ENCODE data around the gene TLE4. TPM values are rescaled to one million over a fixed set of nuclear protein-coding genes. Genes with fewer than 3 reads are reported as not detected.
"Not testable (repeated sequence)": the region's sequence is repeated elsewhere in the genome, so short reads cannot be mapped to it uniquely, and the experiment has no call there.

The TLE4 gene
- total and polyA plus RNA-seq, 4 experiments from 2014 or later = 27.9 to 101 (median 72.2) TPM

DNA sequence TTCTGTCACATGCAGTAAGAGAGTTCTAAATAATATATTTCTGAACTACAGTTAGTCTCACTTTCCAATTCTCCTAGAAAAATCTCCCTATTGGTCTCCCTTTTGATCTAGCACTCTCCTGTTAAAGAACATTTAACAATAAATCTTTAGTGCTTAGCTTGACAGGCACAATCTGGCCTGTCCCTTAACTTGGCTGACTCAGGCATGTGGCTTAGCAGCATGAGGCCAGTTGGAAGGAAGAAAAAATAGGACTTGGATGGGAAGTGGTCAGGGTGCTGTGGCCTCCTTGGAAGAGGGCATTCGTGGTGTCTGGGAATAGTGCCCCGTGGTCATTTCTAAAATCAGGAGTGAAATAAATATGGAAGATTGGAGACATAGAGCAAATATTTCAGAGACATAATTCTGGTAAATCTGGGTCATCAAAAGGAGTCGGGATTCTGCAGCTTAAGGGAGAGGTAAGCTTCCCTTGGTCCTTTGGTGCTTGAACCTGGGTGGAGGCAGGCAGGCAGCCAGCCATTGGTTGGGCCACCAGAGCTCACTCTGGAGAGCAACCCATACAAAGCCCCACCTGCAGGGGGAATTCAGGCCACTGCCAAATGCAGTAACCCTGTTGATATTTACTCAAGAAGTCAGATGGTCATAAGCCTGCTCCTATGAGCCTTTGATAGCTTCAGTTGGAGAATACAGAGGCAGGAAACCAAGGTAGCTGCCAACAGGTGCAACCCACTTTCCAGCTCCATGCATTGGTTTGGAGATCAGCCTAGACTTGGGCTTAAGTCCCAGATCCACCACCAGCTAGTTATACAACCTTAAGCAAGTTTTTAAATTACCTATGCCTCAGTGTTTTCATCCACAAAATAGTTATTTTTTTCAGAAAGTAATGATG, 28.8 kb upstream of the TLE4 start:
- no peak overlapping the region for H3K27ac ChIP-seq (ENCODE audit: low read depth, low read length)
- Mint-ChIP-seq H3K27ac (peak overlapping the region in 4 of 7 donors; percentile 36 to 93 (median 60)), H3K36me3 (peaks cover 0 to 5% of the 10 kb centered on the region in 2 donors), H3K4me1 (peaks cover 8 to 23% (median 13%) of the 10 kb centered on the region in 4 donors), H3K4me3 (peak overlapping the region in 1 of 8 donors; percentile 13), H3K27me3 (peaks cover 6 to 7% of the 10 kb centered on the region in 2 donors), H3K9me3 (peaks cover 0 to 18% (median 8%) of the 10 kb centered on the region in 8 donors)
- ChIA-PET CTCF (ENCODE audit: partially characterized antibody) (no interaction called here), POLR2A (ENCODE audit: partially characterized antibody) (interaction anchor here (1.5 to 1.6 kb wide), 2 partner anchors 28 to 39 kb away, joined by 6 to 18 read pairs; partner anchors contain the start of gene TLE4)
- H3K9me3 ChIP-seq (ENCODE audit: control insufficient read depth in 1 of 2, low read length in 2 of 2) = no peaks in the 10 kb centered on the region
- no peak overlapping the region for H3K4me3 ChIP-seq (ENCODE audit: low read length in 2 of 2)
- intact Hi-C loops (cut with micrococcal nuclease) = no loop called here
- H3K36me3 ChIP-seq (ENCODE audit: insufficient read depth, low read length) = no peaks in the 10 kb centered on the region
- H3K27me3 ChIP-seq (ENCODE audit: insufficient read depth, low read length) = no peaks in the 10 kb centered on the region
- H3K4me1 ChIP-seq (ENCODE audit: insufficient read depth, low read length) = peaks cover 10% of the 10 kb centered on the region
- no peak for DNase-seq

DNA sequence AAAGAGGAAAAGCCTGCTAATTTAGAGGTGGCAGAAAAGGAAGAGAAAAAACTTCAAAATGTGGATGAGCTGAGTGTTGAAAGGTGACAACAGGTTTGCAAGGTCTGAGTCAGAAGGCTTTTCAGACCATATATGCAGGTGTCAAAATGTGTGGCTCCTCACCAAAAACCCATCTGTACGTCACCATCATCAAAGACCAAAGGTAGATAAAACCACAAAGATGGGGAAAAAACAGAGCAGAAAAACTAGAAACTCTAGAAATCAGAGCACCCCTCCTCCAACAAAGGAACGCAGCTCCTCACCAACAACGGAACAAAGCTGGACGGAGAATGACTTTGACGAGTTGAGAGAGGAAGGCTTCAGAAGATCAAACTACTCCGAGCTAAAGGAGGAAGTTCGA, 27.4 kb upstream of the TLE4 start:
- H3K27ac Mint-ChIP-seq = peak overlapping the region; percentile 5 to 90 (median 68)
- intact Hi-C loops (cut with micrococcal nuclease) = loop anchor here (1.0 kb wide), 1 partner anchor 27 kb away; the partner anchor contains the start of gene TLE4

DNA sequence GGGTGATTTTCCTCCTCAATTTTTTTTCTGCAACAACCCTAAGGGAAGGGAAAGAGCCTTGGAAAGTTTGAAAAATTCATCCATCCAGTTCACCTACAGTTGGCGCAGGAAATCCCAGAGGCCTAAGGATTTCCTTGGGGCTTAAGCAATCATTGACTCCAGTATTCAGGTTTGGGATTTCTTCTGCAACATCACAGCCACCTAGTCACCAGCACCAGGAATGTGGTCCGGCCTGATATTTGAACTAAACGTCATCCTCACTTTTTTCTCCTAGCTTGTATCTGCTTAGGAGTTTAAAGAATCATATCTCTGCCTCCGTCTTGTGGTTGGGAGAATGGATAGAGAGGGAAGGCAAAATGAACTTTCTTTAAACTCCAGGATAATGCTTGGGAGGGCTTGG, 20.2 kb upstream of the TLE4 start:
- POLR2A ChIA-PET (ENCODE audit: partially characterized antibody) = interaction anchor here (1.3 kb wide), 1 partner anchor 20 kb away, joined by 5 read pairs; the partner anchor contains the start of gene TLE4

More for the DNA sequence above, 27.4 kb upstream of the TLE4 start:
- CTCF ChIA-PET (ENCODE audit: partially characterized antibody); H3K4me1 ChIP-seq (ENCODE audit: insufficient read depth, low read length); H3K27me3 Mint-ChIP-seq; H3K9me3 ChIP-seq (ENCODE audit: control insufficient read depth in 1 of 2, low read length in 2 of 2); H3K4me3 ChIP-seq (ENCODE audit: low read length in 2 of 2); H3K36me3 Mint-ChIP-seq; H3K27ac ChIP-seq (ENCODE audit: low read depth, low read length); H3K36me3 ChIP-seq (ENCODE audit: insufficient read depth, low read length); H3K27me3 ChIP-seq (ENCODE audit: insufficient read depth, low read length): not testable (repeated sequence)
- Mint-ChIP-seq H3K4me1 (peaks cover 8 to 23% (median 12%) of the 10 kb centered on the region in 4 donors), H3K9me3 (peaks cover 0 to 18% (median 8%) of the 10 kb centered on the region in 8 donors), H3K4me3 (peak overlapping the region; percentile 26 to 59 (median 53))
- DNase-seq = peak; percentile 48 to 75 (median 59)
- POLR2A ChIA-PET (ENCODE audit: partially characterized antibody) = interaction anchor here (0.8 to 1.6 kb wide), 3 partner anchors 27 to 79 kb away, joined by 3 to 18 read pairs (median 6); partner anchors contain the start of gene TLE4

DNA sequence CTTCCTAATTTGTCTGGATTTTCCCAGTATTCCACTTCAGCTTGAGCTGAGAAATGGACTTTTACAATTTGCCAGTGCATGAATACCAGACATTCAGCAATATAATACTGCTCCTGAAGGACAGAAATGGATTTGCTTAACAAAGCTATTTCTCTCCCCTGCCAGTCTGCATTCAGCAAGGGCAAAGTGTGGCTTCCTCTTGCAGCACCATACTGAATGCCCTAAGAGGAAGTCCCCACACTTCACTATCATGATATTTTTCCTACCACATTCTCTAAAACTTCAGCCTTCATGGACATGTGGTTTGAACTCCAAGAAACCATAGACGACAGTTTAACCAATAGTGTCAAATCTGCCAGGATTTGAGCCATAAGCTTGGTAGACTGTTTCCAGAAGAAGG, 19.8 kb upstream of the TLE4 start:
- ChIA-PET CTCF (ENCODE audit: partially characterized antibody) (interaction anchor here (0.5 kb wide), 1 partner anchor 102 kb away, joined by 3 read pairs; no protein-coding TSS in a partner anchor), POLR2A (ENCODE audit: partially characterized antibody) (interaction anchor here (1.3 kb wide), 1 partner anchor 20 kb away, joined by 5 read pairs; the partner anchor contains the start of gene TLE4)
- no peaks in the 10 kb centered on the region for H3K27me3 Mint-ChIP-seq
- peaks cover 0 to 4% (median 3%) of the 10 kb centered on the region in 8 donors for H3K9me3 Mint-ChIP-seq
- H3K27ac Mint-ChIP-seq = no peak overlapping the region
- no peaks in the 10 kb centered on the region for H3K27me3 ChIP-seq (ENCODE audit: insufficient read depth, low read length)
- H3K4me1 ChIP-seq (ENCODE audit: insufficient read depth, low read length) = no peaks in the 10 kb centered on the region
- H3K27ac ChIP-seq (ENCODE audit: low read depth, low read length) = no peak overlapping the region
- H3K4me1 Mint-ChIP-seq = no peaks in the 10 kb centered on the region
- intact Hi-C loops (cut with micrococcal nuclease) = no loop called here
- no peaks in the 10 kb centered on the region for H3K36me3 Mint-ChIP-seq
- no peak overlapping the region for H3K4me3 Mint-ChIP-seq
- H3K4me3 ChIP-seq (ENCODE audit: low read length in 2 of 2) = no peak overlapping the region
- DNase-seq = no peak
- no peaks in the 10 kb centered on the region for H3K36me3 ChIP-seq (ENCODE audit: insufficient read depth, low read length)
- no peaks in the 10 kb centered on the region for H3K9me3 ChIP-seq (ENCODE audit: control insufficient read depth in 1 of 2, low read length in 2 of 2)

More for the DNA sequence above, 20.2 kb upstream of the TLE4 start:
- H3K27me3 Mint-ChIP-seq = no peaks in the 10 kb centered on the region
- H3K9me3 ChIP-seq (ENCODE audit: control insufficient read depth in 1 of 2, low read length in 2 of 2) = no peaks in the 10 kb centered on the region
- peaks cover 0 to 8% (median 3%) of the 10 kb centered on the region in 8 donors for H3K9me3 Mint-ChIP-seq
- no peaks in the 10 kb centered on the region for H3K36me3 Mint-ChIP-seq
- H3K4me1 Mint-ChIP-seq = no peaks in the 10 kb centered on the region
- H3K27ac Mint-ChIP-seq = no peak overlapping the region
- intact Hi-C loops (cut with micrococcal nuclease) = no loop called here
- H3K36me3 ChIP-seq (ENCODE audit: insufficient read depth, low read length) = no peaks in the 10 kb centered on the region
- no peaks in the 10 kb centered on the region for H3K27me3 ChIP-seq (ENCODE audit: insufficient read depth, low read length)
- H3K4me3 ChIP-seq (ENCODE audit: low read length in 2 of 2) = no peak overlapping the region
- no peak for DNase-seq
- H3K4me1 ChIP-seq (ENCODE audit: insufficient read depth, low read length) = no peaks in the 10 kb centered on the region
- CTCF ChIA-PET (ENCODE audit: partially characterized antibody) = interaction anchor here (0.5 kb wide), 1 partner anchor 103 kb away, joined by 3 read pairs; no protein-coding TSS in a partner anchor
- H3K27ac ChIP-seq (ENCODE audit: low read depth, low read length) = no peak overlapping the region
- H3K4me3 Mint-ChIP-seq = no peak overlapping the region

DNA sequence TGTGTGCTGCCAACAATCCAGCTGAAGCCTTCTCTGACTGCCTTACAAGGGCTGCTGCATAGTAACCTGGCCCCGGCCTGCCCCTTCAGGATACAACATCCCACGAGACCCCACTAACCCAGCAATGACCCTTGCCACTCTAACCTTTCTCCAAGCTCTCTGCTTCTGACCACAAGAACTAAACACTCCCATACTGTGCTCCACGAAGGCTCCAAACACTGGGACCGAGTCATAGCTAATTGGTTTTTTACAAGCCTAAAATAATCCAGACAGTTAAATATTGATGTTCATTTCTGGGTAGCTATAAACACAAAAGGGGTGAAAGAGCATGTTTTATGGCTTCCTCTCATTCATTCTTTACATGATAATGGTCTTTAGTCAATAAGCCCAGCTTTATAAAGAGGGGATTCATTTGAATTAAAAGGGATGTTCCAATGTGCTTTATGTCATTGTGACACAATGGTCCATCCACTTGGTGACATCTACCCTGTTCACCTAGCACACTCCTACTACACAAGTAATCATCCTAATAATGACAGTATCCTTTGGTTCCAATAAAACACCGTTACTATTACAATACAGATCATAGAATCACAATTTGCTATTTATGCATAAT, 16.2 kb upstream of the TLE4 start:
- Histone ChIP-seq H3K9me3 (ENCODE audit: control insufficient read depth in 1 of 2, low read length in 2 of 2) (no peaks in the 10 kb centered on the region), H3K36me3 (ENCODE audit: insufficient read depth, low read length) (no peaks in the 10 kb centered on the region), H3K27ac (ENCODE audit: low read depth, low read length) (no peak overlapping the region), H3K4me1 (ENCODE audit: insufficient read depth, low read length) (no peaks in the 10 kb centered on the region), H3K4me3 (ENCODE audit: low read length in 2 of 2) (no peak overlapping the region), H3K27me3 (ENCODE audit: insufficient read depth, low read length) (peaks cover 3% of the 10 kb centered on the region)
- ChIA-PET CTCF (ENCODE audit: partially characterized antibody) (interaction anchor here (0.6 kb wide), 1 partner anchor 323 kb away, joined by 3 read pairs; no protein-coding TSS in a partner anchor), POLR2A (ENCODE audit: partially characterized antibody) (interaction anchor here (0.9 kb wide), 1 partner anchor 16 kb away, joined by 3 read pairs; the partner anchor contains the start of gene TLE4)
- H3K27ac Mint-ChIP-seq = no peak overlapping the region
- no peak overlapping the region for H3K4me3 Mint-ChIP-seq
- intact Hi-C loops (cut with micrococcal nuclease) = no loop called here
- no peak for DNase-seq
- no peaks in the 10 kb centered on the region for H3K4me1 Mint-ChIP-seq
- H3K9me3 Mint-ChIP-seq = peaks cover 0 to 3% (median 2%) of the 10 kb centered on the region in 8 donors
- H3K27me3 Mint-ChIP-seq = no peaks in the 10 kb centered on the region
- H3K36me3 Mint-ChIP-seq = no peaks in the 10 kb centered on the region

DNA sequence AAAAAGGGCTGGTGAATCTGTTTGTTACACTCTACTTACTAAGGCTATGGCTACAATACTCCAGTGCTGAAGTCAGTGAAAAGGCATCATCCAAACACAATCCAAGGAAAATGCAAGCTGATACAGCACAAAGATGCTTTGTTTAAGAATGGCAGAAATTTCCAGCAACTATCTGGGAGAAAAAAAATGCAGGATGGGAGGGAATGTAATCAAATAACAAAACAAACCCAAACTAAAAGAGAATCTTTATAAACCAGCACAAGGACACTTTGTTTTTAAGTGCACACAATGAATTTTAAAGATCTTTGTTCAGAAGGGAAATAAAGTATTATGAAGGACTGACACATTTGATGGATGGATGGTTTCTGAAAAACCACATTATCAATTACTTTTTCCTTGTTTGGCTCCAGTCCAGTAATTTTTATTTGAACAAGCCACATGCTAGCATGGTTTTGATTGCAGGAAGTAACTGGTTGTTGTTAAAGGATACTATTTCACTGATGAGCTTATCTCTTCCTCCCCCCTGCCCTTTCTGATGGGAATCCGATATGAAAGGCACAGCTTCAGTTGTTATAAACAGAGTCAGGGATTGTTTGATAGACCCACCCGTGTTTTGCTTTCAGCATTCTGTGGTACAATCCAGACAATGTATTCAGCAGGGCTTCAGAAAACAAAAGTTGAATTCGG, 12.1 kb upstream of the TLE4 start:
- no peak overlapping the region for H3K27ac ChIP-seq (ENCODE audit: low read depth, low read length)
- ChIA-PET CTCF (ENCODE audit: partially characterized antibody) (no interaction called here), POLR2A (ENCODE audit: partially characterized antibody) (no interaction called here)
- no peaks in the 10 kb centered on the region for H3K4me1 ChIP-seq (ENCODE audit: insufficient read depth, low read length)
- no peaks in the 10 kb centered on the region for H3K36me3 ChIP-seq (ENCODE audit: insufficient read depth, low read length)
- Mint-ChIP-seq H3K9me3 (no peaks in the 10 kb centered on the region), H3K4me1 (no peaks in the 10 kb centered on the region), H3K4me3 (no peak overlapping the region), H3K27me3 (peaks cover 8 to 9% of the 10 kb centered on the region in 2 donors), H3K27ac (no peak overlapping the region), H3K36me3 (no peaks in the 10 kb centered on the region)
- no peak overlapping the region for H3K4me3 ChIP-seq (ENCODE audit: low read length in 2 of 2)
- DNase-seq = no peak
- H3K9me3 ChIP-seq (ENCODE audit: control insufficient read depth in 1 of 2, low read length in 2 of 2) = no peaks in the 10 kb centered on the region
- H3K27me3 ChIP-seq (ENCODE audit: insufficient read depth, low read length) = peaks cover 3% of the 10 kb centered on the region
- intact Hi-C loops (cut with micrococcal nuclease) = no loop called here
